Left colon (tissue), 2 donors: ENCODE results near the gene PLXNB3. TPM values are rescaled to one million over a fixed set of nuclear protein-coding genes. Genes with fewer than 3 reads are reported as not detected.

ENCODE experiments used
- ATAC-seq: fragments of 200-7000 bp; cut with Tn5 transposase; one replicate; pipeline ENCODE4 v1.9.1; 2020; ENCODE audit warnings: mild to moderate bottlenecking, moderate library complexity
- DNase-seq, 2 donors: peaks; one replicate each; pipeline ENCODE4 v3.0.0-alpha.2; 2020
- intact Hi-C, 2 donors: fragments of 100-400 bp; cut with DNase I in 1 of 2; cut with micrococcal nuclease in 1 of 2; formaldehyde crosslinking; loops; one replicate each; pipeline versions ENCODE4 v1.11.2 to v1.14.0; 2022; cut with DNase I, micrococcal nuclease
- total RNA-seq, 2 donors: library from RNA; stranded (reverse); fragmentation: NEBNext Ultra II Directional; extraction: Animal tissue kit (Norgen Biotek cat#: 25700); gene quantifications; one replicate each; pipeline ENCODE4 v1.2.1, GENCODE V29; 2021
- donor health status: DM: no; HTN: no; CAD: no.
- donor health status: DM: yes; HTN: yes; CAD: no.

Gene PLXNB3
- total RNA-seq, 2 donors from 2014 or later: 1.0 to 5.4 TPM

DNA sequence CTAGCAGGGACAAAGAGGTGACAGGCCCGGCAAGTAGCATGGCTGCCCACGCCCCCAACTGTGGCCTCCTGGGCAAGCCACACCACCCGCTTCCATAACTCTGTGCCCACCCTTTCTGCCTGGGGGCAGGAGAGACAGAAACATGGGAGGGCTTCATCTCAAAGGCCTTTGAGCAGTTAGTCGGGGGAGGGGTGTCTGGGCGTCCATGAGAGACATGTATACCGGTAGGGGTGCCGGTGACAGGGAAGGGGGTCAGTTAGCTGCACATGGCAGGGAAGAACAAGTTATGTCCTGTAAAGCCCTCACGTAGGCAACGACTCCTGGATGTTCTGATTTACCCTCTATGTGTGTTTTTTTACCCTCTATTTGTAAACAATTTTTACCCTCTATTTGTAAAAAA is 57.0 kb downstream of the PLXNB3 start:
- no peak for ATAC-seq

DNA sequence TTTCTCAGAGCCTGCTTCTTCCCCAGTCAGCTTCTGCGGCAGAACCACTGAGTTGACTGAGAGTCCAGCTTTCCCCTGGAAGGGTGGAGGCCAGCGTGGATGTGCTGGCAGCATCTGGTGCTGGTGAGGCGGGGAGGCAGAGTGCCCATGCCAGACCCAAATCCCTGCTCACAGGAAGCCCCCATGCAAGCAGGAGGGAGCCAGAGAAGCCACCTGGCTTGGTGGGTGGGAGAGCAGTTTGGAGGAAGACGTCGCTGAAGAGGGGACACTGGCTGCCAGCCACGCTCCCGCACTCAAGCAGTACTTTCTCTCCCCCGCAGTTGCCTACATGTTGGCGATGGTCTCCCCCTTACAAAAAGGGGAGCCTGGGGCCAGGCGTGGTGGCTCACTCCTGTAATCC is 60.3 kb downstream of the PLXNB3 start:
- DNase-seq: no peak
- intact Hi-C loops: no loop called here
- no peak for ATAC-seq

More for the DNA sequence above, 57.0 kb downstream of the PLXNB3 start:
- intact Hi-C loops: no loop called here
- no peak for DNase-seq

DNA sequence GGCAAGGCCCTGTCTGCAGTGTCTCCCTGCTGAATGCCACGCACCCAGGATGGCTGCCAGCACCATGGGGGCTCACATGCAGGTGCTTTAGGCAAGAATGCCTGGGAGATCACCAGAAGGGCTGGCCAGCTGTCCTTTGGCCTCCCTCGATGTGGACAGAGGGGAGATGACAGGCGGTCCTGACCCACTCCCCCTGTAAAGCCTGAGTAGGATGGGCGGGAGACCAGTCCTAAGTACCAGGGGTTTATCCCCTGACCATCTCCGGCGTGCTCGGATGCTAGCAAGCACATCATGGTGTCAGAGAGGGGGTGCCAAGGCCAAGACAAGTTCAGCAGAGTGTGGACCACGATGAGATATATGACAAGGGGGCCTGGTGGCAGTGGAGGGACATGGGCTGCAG is 61.0 kb downstream of the PLXNB3 start:
- DNase-seq: no peak
- intact Hi-C loops: no loop called here
- no peak for ATAC-seq

Other genes with a start within 250 kb of the PLXNB3 start
- under 1 TPM; 0.08 to 0.21 TPM for gene ATP2B3, start 246.6 kb upstream of the PLXNB3 start, total RNA-seq
- gene CCNQ, start 165.1 kb upstream of the PLXNB3 start, total RNA-seq: 10 to 100 TPM; 20.4 to 21.8 TPM
- gene DUSP9, start 117.0 kb upstream of the PLXNB3 start, total RNA-seq: not detected
- gene PNCK, start 90.4 kb upstream of the PLXNB3 start, total RNA-seq: 10 to 100 TPM in 1 of 2 donors, 1 to 10 TPM in 1; 1.1 to 14.2 TPM
- gene SLC6A8, start 76.3 kb upstream of the PLXNB3 start, total RNA-seq: 100 to 1,000 TPM; 170 to 270 TPM
- gene BCAP31, start 39.9 kb upstream of the PLXNB3 start, total RNA-seq: 100 to 1,000 TPM; 200 to 203 TPM
- gene ABCD1, start 39.4 kb upstream of the PLXNB3 start, total RNA-seq: 10 to 100 TPM; 15.1 to 15.9 TPM
- gene SRPK3, start 16.8 kb downstream of the PLXNB3 start, total RNA-seq: 1 to 10 TPM; 1.4 to 1.7 TPM
- 10 to 100 TPM; 76.1 to 93.6 TPM for gene IDH3G, start 30.1 kb downstream of the PLXNB3 start, total RNA-seq
- gene SSR4, start 30.4 kb downstream of the PLXNB3 start, total RNA-seq: 100 to 1,000 TPM; 216 to 237 TPM
- 1 to 10 TPM; 1.0 to 3.8 TPM for gene PDZD4, start 66.3 kb downstream of the PLXNB3 start, total RNA-seq
- gene L1CAM, start 121.9 kb downstream of the PLXNB3 start, total RNA-seq: 1 to 10 TPM; 3.7 to 8.8 TPM
- gene AVPR2, start 140.4 kb downstream of the PLXNB3 start, total RNA-seq: under 1 TPM; 0.52 to 0.64 TPM
- gene ARHGAP4, start 162.0 kb downstream of the PLXNB3 start, total RNA-seq: 10 to 100 TPM; 26.6 to 35.5 TPM
- gene NAA10, start 170.8 kb downstream of the PLXNB3 start, total RNA-seq: 10 to 100 TPM; 52.7 to 68.0 TPM
- gene RENBP, start 180.4 kb downstream of the PLXNB3 start, total RNA-seq: 1 to 10 TPM; 3.8 to 8.6 TPM
- gene HCFC1, start 207.6 kb downstream of the PLXNB3 start, total RNA-seq: 10 to 100 TPM; 31.9 to 47.9 TPM
- 1 to 10 TPM; 8.4 to 9.9 TPM for gene TMEM187, start 208.5 kb downstream of the PLXNB3 start, total RNA-seq